Measurements from ENCODE around the gene HAS3.
A peak's percentile ranks its signal among the peaks of the same experiment; 100 is the strongest.
"Not testable (repeated sequence)": the region's sequence is repeated elsewhere in the genome, so short reads cannot be mapped to it uniquely, and the experiment has no call there.

Gene HAS3

GRCh38 chr16:69115837-69116236 is 10.4 kb downstream of the HAS3 start:
- no peak for DNase-seq (ENCODE audit: low read depth in 2 of 2, low spot score in 1 of 2)

GRCh38 chr16:69116256-69116875 is 10.9 kb downstream of the HAS3 start:
- DNase-seq (ENCODE audit: low read depth in 2 of 2, low spot score in 1 of 2), result no peak

DNA sequence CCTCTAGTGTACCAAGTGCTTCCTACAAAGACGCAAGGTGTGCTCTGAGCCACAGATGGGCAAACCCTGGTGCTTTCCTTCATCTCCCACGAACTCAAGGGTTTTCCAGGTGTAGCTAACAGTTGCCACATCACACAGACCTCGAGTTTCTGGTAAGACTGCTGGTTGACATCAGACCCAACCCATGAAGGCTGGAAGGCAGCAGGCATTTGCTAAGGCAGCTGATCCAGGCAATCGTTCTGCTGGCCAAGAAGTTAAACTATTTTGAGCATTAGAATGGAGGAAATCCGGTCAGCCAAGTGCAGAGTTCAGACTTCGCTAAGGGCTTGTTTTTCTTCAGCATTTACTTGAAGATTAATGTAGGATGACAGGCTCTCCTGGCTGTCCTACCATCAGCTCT is 11.5 kb downstream of the HAS3 start:
- no peak for DNase-seq (ENCODE audit: low read depth in 2 of 2, low spot score in 1 of 2)

- no peak for DNase-seq (ENCODE audit: low read depth in 2 of 2, low spot score in 1 of 2)
Measured at GRCh38 chr16:69118468-69118867, 13.0 kb downstream of the HAS3 start.

DNA sequence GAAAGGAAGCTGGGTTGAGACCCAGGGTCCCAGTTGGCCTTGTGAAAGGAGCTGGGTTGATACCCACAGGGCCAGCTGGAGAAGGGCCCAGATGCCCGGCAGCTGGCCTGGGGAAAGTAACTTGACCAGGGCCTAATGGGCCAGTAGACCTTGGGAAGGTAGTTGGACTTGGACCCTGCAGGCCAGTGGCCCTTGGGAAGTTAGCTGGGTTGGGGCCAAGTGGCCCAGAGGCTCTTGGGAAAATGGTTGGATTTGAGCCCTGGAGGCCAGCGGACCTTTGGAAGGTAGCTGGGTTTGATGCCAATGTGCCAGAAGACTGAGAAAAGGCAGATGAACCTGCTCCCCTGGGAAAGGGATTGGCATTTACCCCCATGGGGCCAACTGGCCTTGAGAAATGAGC is 13.5 kb downstream of the HAS3 start:
- DNase-seq (ENCODE audit: low read depth in 2 of 2, low spot score in 1 of 2), result no peak

GRCh38 chr16:69119536-69119935 is 14.1 kb downstream of the HAS3 start:
- DNase-seq (ENCODE audit: low read depth in 2 of 2, low spot score in 1 of 2), result no peak

DNA sequence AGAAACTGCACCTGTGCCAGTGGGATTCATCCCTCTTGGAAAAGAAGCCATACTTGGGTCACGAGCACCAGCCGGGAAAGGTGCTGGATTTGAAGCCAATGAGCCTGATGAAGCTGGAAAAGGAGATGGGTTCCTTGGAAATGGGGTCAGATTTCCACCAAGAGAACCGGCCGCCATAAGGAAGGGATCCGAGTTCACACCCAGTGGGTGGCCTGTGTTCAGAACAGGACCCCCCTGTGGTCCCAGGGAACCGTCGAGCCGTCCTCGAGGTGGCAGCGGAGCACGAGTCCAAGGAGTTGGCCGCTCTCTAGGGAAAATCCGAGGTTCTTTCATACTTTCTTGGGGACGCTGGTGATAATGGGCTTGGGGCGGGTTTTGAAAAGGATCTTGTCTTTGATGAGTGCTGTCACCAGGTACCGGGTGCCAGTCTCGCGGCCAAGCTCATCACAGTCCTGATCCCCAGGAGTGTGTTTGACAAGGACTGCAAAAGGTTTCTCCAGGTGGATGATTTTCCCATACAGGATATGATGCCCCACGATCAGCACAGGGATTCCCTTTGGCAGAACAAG is 14.7 kb downstream of the HAS3 start:
- no peak for DNase-seq (ENCODE audit: low read depth in 2 of 2, low spot score in 1 of 2)

- peak; percentile 31 to 33 for DNase-seq (ENCODE audit: low read depth in 2 of 2, low spot score in 1 of 2)
Measured at GRCh38 chr16:69123910-69124309, 18.5 kb downstream of the HAS3 start.

DNA sequence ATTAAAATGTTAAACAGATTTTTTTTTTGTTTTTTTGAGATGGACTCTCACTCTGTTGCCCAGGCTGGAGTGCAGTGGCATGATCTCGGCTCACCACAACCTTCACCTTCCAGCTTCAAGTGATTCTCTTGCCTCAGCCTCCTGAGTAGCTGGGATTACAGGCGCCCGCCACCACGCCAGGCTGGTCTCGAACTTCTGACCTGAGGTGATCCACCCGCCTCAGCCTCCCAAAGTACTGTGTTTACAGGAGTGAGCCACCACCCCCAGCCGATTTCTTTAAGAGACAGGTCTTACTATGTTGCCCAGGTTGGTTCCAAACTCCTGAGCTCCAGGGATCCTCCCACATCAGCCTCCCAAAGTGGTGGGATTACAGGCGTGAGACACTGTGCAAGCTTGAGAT is 19.0 kb downstream of the HAS3 start:
- DNase-seq (ENCODE audit: low read depth in 2 of 2, low spot score in 1 of 2), result not testable (repeated sequence)

DNA sequence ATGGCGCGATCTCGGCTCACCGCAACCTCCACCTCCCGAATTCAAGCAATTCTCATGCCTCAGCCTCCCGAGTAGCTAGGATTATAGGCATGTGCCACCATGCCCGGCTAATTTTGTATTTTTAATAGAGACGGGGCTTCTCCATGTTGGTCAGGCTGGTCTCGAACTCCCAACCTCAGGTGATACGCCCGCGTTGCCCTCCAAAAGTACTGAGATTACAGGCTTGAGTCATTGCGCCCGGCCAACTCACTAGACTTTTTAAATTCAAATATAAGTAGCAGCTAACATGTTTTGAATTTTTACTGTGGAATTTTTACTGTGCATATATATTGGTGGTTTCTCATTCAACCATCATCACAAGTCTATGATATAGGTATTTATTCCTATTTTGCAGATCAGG is 19.5 kb downstream of the HAS3 start:
- not testable (repeated sequence) for DNase-seq (ENCODE audit: low read depth in 2 of 2, low spot score in 1 of 2)

GRCh38 chr16:69126221-69126620 is 20.8 kb downstream of the HAS3 start:
- DNase-seq (ENCODE audit: low read depth in 2 of 2, low spot score in 1 of 2), result no peak

- not testable (repeated sequence) for DNase-seq (ENCODE audit: low read depth in 2 of 2, low spot score in 1 of 2)
Measured at GRCh38 chr16:69126801-69127200, 21.3 kb downstream of the HAS3 start.

- no peak for DNase-seq (ENCODE audit: low read depth in 2 of 2, low spot score in 1 of 2)
Measured at GRCh38 chr16:69127966-69128510, 22.6 kb downstream of the HAS3 start.

DNA sequence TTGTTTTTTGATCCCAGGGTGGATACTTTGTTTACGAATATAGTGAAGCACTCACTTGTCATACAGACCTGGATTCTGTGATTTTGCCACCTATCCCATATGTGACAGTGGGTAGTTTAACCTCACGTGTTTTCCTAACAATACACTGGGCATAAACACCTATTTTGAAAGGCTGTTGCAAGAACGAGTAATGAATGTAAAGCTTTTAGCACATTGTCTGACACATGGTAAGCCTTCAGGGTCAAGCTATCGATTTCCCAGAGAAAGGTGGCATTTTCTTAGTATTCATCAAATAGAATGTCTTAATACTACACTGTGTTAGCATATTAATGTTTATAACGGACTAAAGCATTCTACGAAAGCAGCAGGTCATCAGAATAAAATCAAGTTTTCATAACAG is 25.0 kb downstream of the HAS3 start:
- no peak for DNase-seq (ENCODE audit: low read depth in 2 of 2, low spot score in 1 of 2)

DNA sequence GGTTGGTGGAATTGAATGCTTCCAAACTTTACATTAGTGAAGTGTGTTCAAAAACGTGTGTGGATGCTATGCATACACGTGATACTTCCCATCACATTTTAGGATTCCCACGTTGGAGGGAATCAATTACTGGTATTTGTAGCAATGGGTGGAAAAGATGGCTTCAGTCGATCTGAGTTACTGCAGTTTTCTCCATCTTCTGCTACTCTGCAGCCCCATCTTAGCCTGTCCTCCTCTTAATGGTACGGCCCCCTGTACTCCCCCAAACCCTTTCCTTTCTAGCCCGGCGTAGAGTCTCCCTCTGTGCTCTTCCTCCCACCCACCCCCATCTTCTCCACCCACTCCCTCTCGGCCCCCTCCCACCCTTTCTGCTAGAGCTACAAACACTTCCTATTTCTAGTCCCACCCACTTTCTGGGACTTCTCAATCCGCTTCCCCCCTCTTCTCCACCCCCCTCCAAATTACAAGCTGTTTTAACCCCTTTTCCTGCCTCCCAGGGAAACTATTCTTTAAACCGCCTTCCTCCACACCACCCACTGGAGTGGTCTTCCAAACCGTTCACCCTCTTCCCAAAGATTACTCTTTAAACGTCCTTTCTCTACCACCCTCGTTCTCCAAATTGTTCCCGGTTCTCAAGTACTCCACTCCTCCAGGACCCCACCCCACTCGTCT is 25.9 kb downstream of the HAS3 start:
- no peak for DNase-seq (ENCODE audit: low read depth in 2 of 2, low spot score in 1 of 2)

DNA sequence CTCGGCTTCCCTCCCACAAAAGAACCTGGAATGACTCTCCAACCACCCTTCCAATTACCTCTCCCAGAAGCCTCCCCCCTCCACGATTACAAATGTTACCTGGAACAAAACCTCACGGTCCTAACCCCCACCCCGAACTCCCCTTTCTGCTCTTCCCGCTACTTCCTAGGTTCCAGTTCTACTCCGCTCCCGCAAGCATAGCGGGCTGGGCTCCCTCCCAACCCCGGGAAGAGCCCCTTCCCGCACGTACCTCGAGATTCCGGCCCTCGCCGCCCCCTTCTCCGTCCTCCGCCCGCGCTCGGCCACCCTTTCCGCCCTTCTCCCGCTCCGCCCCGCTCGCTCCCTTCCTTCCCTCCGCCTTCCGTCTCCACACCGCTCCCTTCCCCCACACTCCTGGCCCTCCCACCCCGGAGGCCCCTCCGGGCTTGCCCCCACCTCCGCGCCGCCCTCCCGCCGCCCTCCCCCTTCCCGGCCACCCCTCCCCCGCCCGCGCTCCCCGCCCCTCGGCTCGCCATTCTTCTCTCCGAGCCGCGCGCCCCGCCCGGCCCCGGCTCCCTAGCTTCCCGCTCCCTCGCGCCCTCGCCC is 26.5 kb downstream of the HAS3 start:
- peak; percentile 38 to 49 for DNase-seq (ENCODE audit: low read depth in 2 of 2, low spot score in 1 of 2)

DNA sequence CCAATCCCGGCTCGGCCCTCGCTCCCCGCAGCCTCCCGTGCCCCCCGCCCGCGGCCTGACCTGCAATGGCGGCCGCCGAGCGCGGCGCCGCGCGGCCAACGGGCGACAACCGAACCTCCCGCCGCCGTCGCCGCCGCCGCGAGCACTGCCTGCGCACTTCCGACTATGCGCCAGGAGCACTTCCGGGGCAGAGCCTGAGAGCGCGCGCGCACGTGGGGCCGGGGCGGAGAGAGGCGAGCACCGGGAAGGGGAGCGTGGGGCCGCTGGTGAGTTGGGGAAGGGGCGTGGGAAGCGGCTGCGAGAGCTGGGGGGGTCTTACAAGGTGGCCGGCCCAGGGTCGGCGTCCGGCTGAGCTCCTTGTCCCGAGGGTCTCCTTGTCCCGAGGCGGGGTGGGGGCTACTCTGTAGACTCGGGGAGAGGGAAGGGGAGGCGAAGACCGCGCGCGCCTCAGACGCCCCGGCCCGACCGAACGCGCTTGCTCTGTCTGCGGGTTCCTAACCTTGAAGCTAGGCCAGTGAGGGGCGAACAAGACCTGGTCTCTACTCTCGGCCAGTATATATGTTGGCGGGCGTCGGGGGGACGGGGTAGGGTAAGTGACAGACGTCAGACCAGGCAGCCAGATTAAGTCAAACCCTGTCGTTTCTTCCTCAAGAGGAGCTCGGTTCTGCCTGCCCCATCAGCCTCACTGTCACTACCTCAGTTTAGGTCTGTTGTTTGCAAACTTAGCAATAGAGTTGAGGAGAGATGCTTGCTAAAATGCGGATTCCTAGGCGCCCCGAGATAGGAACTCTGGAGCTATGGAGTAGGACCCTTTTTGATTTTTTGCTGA is 27.2 kb downstream of the HAS3 start, which contains the start of the genes CHTF8 and UTP4:
Gene CHTF8 (minus strand): TSS at position 165 of the 829 bp plus-strand sequence. CDS start 11,130 bp downstream, outside the sequence.
Gene UTP4 (plus strand): TSS at position 226 of the 829 bp plus-strand sequence. CDS start 811 bp downstream, outside the sequence.
- DNase-seq (ENCODE audit: low read depth in 2 of 2, low spot score in 1 of 2), result peak; percentile 68 to 69

DNA sequence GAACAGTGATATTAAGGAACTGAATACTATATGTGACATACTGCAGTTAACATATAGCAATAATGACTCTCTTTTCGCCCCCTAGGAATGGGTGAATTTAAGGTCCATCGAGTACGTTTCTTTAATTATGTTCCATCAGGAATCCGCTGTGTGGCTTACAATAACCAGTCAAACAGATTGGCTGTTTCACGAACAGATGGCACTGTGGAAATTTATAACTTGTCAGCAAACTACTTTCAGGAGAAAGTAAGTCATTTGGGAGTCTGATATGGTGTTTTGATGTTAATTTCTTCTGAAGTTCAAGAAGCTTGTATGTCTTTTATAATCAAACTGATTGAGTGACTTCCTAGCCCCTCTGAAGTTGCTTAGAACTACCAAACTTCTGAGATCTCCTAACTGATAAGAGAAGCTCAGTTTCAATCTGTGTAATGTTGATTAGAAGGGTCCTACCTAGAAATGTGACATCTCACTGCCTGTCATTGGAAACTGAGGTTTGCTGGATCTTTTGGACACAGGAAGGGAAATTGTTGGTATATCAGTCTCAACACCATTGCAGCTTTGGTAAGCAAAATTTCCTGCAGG is 28.0 kb downstream of the HAS3 start:
- DNase-seq (ENCODE audit: low read depth in 2 of 2, low spot score in 1 of 2), result no peak

DNA sequence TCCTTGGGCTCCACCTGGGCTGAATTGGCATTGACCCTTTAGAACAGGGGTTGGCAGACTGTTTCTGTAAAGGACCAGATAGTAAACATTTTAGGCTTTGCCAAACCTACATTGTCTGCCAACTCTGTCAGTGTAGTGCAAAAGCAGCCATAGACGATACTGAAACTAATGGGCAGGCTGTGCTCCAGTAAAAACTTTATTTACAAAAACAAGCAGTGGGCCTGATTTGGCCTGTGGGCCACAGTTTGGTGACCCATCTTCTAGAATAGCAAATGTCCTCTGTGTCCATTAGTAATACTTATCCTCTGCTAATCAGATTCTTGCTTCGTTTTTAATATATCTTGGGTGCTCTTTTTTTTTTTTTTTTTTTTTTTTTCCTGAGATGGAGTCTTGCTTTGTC is 33.2 kb downstream of the HAS3 start:
- DNase-seq (ENCODE audit: low read depth in 2 of 2, low spot score in 1 of 2), result no peak

DNA sequence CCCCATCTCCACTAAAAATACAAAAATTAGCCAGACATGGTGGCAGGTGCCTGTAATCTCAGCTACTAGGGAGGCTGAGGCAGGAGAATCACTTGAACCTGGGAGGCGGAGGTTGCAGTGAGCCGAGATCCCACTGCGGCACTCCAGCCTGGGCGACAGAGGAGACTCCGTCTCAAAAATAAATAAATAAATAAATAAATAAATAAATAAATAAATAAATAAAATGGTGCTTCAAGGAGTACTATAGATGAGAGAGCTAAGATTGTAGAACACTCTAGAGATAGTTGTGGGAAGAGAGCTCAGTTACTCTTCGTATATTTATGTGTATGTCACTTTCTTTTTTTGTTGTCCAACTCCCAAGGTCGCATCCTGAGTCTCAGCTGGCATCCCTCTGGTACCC is 34.0 kb downstream of the HAS3 start:
- not testable (repeated sequence) for DNase-seq (ENCODE audit: low read depth in 2 of 2, low spot score in 1 of 2)

DNA sequence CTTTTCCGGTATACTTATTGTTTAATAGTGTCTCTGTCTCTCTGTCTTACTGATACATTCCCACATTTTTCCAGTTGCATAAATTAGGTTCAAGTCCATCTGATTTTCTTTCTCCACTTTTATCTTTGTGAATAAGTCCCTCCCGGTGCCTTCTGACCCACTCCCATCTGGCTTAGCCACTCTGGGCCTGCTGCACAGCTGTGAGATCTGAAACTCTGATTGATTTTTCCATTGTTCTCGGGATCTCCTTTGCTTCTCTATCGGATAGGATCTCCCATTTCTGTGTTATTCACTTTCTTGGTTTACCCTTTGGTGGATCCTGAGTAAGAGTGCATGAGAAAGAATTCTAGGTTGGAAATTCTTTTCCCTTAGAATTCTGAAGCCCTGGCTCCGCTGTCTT is 35.6 kb downstream of the HAS3 start:
- DNase-seq (ENCODE audit: low read depth in 2 of 2, low spot score in 1 of 2), result no peak
